IPS-15b (cell line): ENCODE data around the gene ZNF451.

ENCODE experiments used
- H3K27me3 ChIP-seq: one replicate; pipeline ENCODE4 v1.6.1; 2013; ENCODE audit warnings: low read length; ENCODE audit not compliant: control insufficient read depth, insufficient read depth
- H3K36me3 ChIP-seq: one replicate; pipeline ENCODE4 v1.6.1; 2013; ENCODE audit warnings: low read length; ENCODE audit not compliant: control insufficient read depth, insufficient read depth
- H3K4me1 ChIP-seq: one replicate; pipeline ENCODE4 v1.6.1; 2013; ENCODE audit warnings: mild to moderate bottlenecking, low read length; ENCODE audit not compliant: control insufficient read depth, insufficient read depth
- H3K4me3 ChIP-seq: one replicate; pipeline ENCODE4 v1.5.1; 2013; ENCODE audit warnings: low read depth, low read length
- H3K9ac ChIP-seq: one replicate; pipeline ENCODE4 v1.6.1; 2013; ENCODE audit warnings: low read depth, mild to moderate bottlenecking, low read length
- H3K9me3 ChIP-seq: one replicate; pipeline ENCODE4 v1.6.1; 2013; ENCODE audit warnings: mild to moderate bottlenecking, low read length; ENCODE audit not compliant: control insufficient read depth, insufficient read depth

Gene ZNF451

DNA sequence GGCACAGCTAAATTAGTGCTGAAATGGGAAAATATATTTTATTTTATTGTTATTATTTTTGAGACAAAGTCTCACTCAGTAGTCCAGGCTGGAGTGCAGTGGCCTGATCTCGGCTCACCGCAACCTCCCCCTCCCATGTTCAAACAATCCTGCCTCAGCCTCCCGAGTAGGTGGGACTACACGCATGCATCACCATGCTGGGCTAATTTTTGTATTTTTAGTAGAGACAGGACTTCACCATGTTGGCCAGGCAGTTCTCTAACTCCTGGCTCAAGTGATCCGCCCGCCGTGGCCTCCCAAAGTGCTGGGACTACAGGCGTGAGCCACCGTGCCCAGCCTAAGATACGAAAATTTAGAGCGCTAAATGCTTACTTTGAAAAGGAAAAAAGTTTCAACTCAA lies 127.3 kb downstream of the ZNF451 start:
- H3K27me3 ChIP-seq = no peaks in the 10 kb centered on the region
- H3K36me3 ChIP-seq = no peaks in the 10 kb centered on the region
- H3K9me3 ChIP-seq = no peaks in the 10 kb centered on the region
- no peak overlapping the region for H3K4me3 ChIP-seq
- peaks cover 2% of the 10 kb centered on the region for H3K4me1 ChIP-seq
- H3K9ac ChIP-seq = no peak overlapping the region
